HepG2 (cell line): ENCODE results near the gene APBA1. TPM values are rescaled to one million over a fixed set of nuclear protein-coding genes. Genes with fewer than 3 reads are reported as not detected.

Source experiments
- ATAC-seq: fragments of 200-7000 bp; cut with Tn5 transposase; 3 replicates; pipeline ENCODE4 v1.9.1; 2020; ENCODE audit warnings: mild to moderate bottlenecking, moderate library complexity
- BruUV-seq: library from RNA; stranded (reverse); fragments of 400-500 nt; replicated peaks from 2 replicates; lab custom pipeline; 2021; lab: Mats Ljungman, UMichigan
- CTCF ChIA-PET: fragments of 300-600 bp; formaldehyde crosslinking; extraction: SDS; loops from one replicate; lab custom pipeline; 2021; ENCODE audit warnings: low total read pairs, inconsistent platforms, low intra/inter-chr PET ratio; lab: Yijun Ruan, JAX
- POLR2A ChIA-PET: fragments of 350-600 bp; sonication (Branson Sonifier 250); formaldehyde crosslinking; loops from one replicate; lab custom pipeline; 2020; ENCODE audit warnings: antibody characterized with exemption, inconsistent platforms; lab: Yijun Ruan, JAX
- DNase-seq: peaks from one replicate; pipeline ENCODE4 v3.0.0-alpha.2; 2015; ENCODE audit warnings: low spot score
- FAIRE-seq: peaks from 3 replicates; lab custom pipeline; 2011; peaks lifted over from hg19 to GRCh38; lab: Jason Lieb, UNC
- H2AFZ ChIP-seq: one replicate; pipeline ENCODE4 v1.6.1; 2011; ENCODE audit warnings: low read length, inconsistent platforms
- H3K27ac ChIP-seq: fragments of 300-600 bp; 3 replicates; pipeline ENCODE4 v1.8.0; 2011; ENCODE audit warnings: mixed run types, mild to moderate bottlenecking, mixed read lengths, low read length, inconsistent platforms; ENCODE audit not compliant: insufficient read depth; ENCODE audit errors: extremely low read length
- H3K27me3 ChIP-seq, 2 experiments: fragments of 200-600 bp in 1 of 2; 2 replicates in 1 of 2; 3 replicates in 1 of 2; pipeline versions ENCODE4 v1.6.0 to v1.8.0; 2011; ENCODE audit warnings: low read length in 2 of 2, mild to moderate bottlenecking in 2 of 2, moderate library complexity in 2 of 2, inconsistent platforms in 1 of 2; ENCODE audit not compliant: insufficient read depth in 2 of 2, control insufficient read depth in 1 of 2
- H3K36me3 ChIP-seq, 2 experiments: fragments of 200-600 bp in 1 of 2; replicated peaks in 1 of 2; 2 replicates in 1 of 2; 3 replicates in 1 of 2; pipeline versions ENCODE4 v1.5.1 to v1.8.0; 2011; ENCODE audit warnings: low read length in 2 of 2, inconsistent platforms in 1 of 2; ENCODE audit not compliant: insufficient read depth in 2 of 2, control insufficient read depth in 1 of 2
- H3K4me1 ChIP-seq: 2 replicates; pipeline ENCODE4 v1.5.1; 2012; ENCODE audit warnings: low read length, inconsistent platforms; ENCODE audit not compliant: insufficient read depth
- H3K4me2 ChIP-seq: 2 replicates; pipeline ENCODE4 v1.6.0; 2011; ENCODE audit warnings: low read depth, low read length, inconsistent platforms
- H3K4me3 ChIP-seq, 3 experiments: fragments of 200-600 bp in 1 of 3; sonication (generic), shearing (Covaris generic) in 1 of 3; replicated peaks in 1 of 3; 2 replicates each; pipeline ENCODE4 v1.5.1; 2011 to 2016; ENCODE audit warnings: low read length in 3 of 3, inconsistent platforms in 2 of 3, low read depth in 2 of 3, mild to moderate bottlenecking in 2 of 3, control low read depth in 1 of 3, mixed read lengths in 1 of 3; ENCODE audit not compliant: insufficient read depth in 1 of 3
- H3K79me2 ChIP-seq: one replicate; pipeline ENCODE4 v1.6.1; 2011; ENCODE audit warnings: low read length, inconsistent platforms; ENCODE audit not compliant: insufficient read depth
- H3K9ac ChIP-seq: 2 replicates; pipeline ENCODE4 v1.6.0; 2011; ENCODE audit warnings: mild to moderate bottlenecking, low read depth, low read length, inconsistent platforms; ENCODE audit not compliant: insufficient read depth
- H3K9me3 ChIP-seq: 2 replicates; pipeline ENCODE4 v1.5.1; 2012; ENCODE audit warnings: mild to moderate bottlenecking, low read length
- H4K20me1 ChIP-seq: 2 replicates; pipeline ENCODE4 v1.6.0; 2011; ENCODE audit warnings: inconsistent platforms, mild to moderate bottlenecking, low read length, moderate library complexity; ENCODE audit not compliant: insufficient read depth
- DR1 ChIP-seq: sonication (generic); formaldehyde crosslinking; IDR thresholded peaks from 2 replicates; pipeline ENCODE4 v1.8.0; 2021; ENCODE audit warnings: mild to moderate bottlenecking, missing genetic modification reagents, inconsistent platforms
- HES4 ChIP-seq: sonication (generic); formaldehyde crosslinking; IDR thresholded peaks from 2 replicates; pipeline ENCODE4 v1.9.0; 2021; ENCODE audit warnings: mild to moderate bottlenecking, missing genetic modification reagents, borderline replicate concordance
- HINFP ChIP-seq: sonication (generic); formaldehyde crosslinking; IDR thresholded peaks from 2 replicates; pipeline ENCODE4 v1.4.0; 2020; ENCODE audit warnings: low read depth, mild to moderate bottlenecking, missing genetic modification reagents
- HMGXB3 ChIP-seq: sonication (generic); formaldehyde crosslinking; IDR thresholded peaks from 2 replicates; pipeline ENCODE4 v1.4.0; 2020; ENCODE audit warnings: missing genetic modification reagents, borderline replicate concordance
- MTERF4 ChIP-seq: sonication (generic); formaldehyde crosslinking; IDR thresholded peaks from 2 replicates; pipeline ENCODE4 v1.8.0; 2023; ENCODE audit warnings: mild to moderate bottlenecking, missing genetic modification reagents
- MYNN ChIP-seq: sonication (generic); formaldehyde crosslinking; IDR thresholded peaks from 2 replicates; pipeline ENCODE4 v1.4.0; 2020; ENCODE audit warnings: mild to moderate bottlenecking, low read depth, missing genetic modification reagents
- TBP ChIP-seq: sonication (generic); formaldehyde crosslinking; IDR thresholded peaks from 2 replicates; pipeline ENCODE4 v1.5.0; 2020; ENCODE audit warnings: missing genetic modification reagents
- YEATS4 ChIP-seq: sonication (generic); formaldehyde crosslinking; IDR thresholded peaks from 2 replicates; pipeline ENCODE4 v1.4.0; 2020; ENCODE audit warnings: missing genetic modification reagents, borderline replicate concordance
- ZNF576 ChIP-seq: sonication (generic); formaldehyde crosslinking; IDR thresholded peaks from 2 replicates; pipeline ENCODE4 v1.4.0; 2020; ENCODE audit warnings: mild to moderate bottlenecking, missing genetic modification reagents
- WGBS: methylation state at CpG from one replicate; pipeline ENCODE4 v1.1.6; 2017; ENCODE audit warnings: low lambda C conversion rate; 5-methylcytosine and 5-hydroxymethylcytosine counted together
- in situ Hi-C: cut with HindIII; loops from 2 replicates; pipeline ENCODE4 v1.10.0; 2017; ENCODE audit warnings: low pct_unique_long_range_greater_than_20kb; ENCODE audit not compliant: extremely low pct_ligation_motif_present
- intact Hi-C: fragments of 100-400 bp; cut with micrococcal nuclease; formaldehyde crosslinking; loops from one replicate; pipeline ENCODE4 v1.10.0; 2022; ENCODE audit not compliant: unreplicated experiment
- polyA plus RNA-seq, 8 experiments: library from polyadenylated mRNA; depleted of rRNA in 3 of 8; stranded (reverse) in 7 of 8; unstranded in 1 of 8; fragments of >200 nt; fragmentation: Illumina TruSeq in 4 of 8; extraction: Trizol in 4 of 8; gene quantifications; 2 replicates each; pipeline versions ENCODE4 v1.2.1 to v1.2.3, GENCODE V29; 2011 to 2016; ENCODE audit warnings: low read depth in 4 of 8, missing spikeins in 1 of 8, mixed read lengths in 1 of 8; ENCODE audit not compliant: insufficient read depth in 1 of 8
- total RNA-seq, 5 experiments: library from RNA; depleted of rRNA; stranded (reverse); fragments of >200 nt; fragmentation: Illumina TruSeq; extraction: Trizol; gene quantifications; 2 replicates each; pipeline ENCODE4 v1.2.3, GENCODE V29; 2016; ENCODE audit warnings: low read depth in 1 of 5

APBA1 gene
- total and polyA plus RNA-seq, 2 of the 13 experiments (the other 11 are each of a cell fraction or from before 2014, with no cell fraction given) = 0.15 TPM; not detected in 1

GRCh38 chr9:69637193-69637816, 34.9 kb downstream of the APBA1 start (continued):
- TF ChIP-seq HES4 (CRISPR knock-in tag) = no peak
- no peak for TF ChIP-seq DR1 (CRISPR knock-in tag)
- no peak for TF ChIP-seq MYNN (CRISPR knock-in tag)
- TF ChIP-seq, all 625 proteins: peak for 0

- TF ChIP-seq MTERF4 (CRISPR knock-in tag) = no peak
- TF ChIP-seq TBP = no peak
- FAIRE-seq (no peak), DNase-seq (no peak), ATAC-seq (no peak)
- Histone ChIP-seq H2AFZ (no peak overlapping the region), H3K9ac (no peak overlapping the region), H3K36me3 (no peaks in the 10 kb centered on the region), H3K27me3 (no peaks in the 10 kb centered on the region), H4K20me1 (no peaks in the 10 kb centered on the region), H3K4me1 (no peaks in the 10 kb centered on the region), H3K9me3 (no peaks in the 10 kb centered on the region), H3K4me2 (no peak overlapping the region), H3K4me3 (no peak overlapping the region), H3K79me2 (no peaks in the 10 kb centered on the region), H3K27ac (no peak overlapping the region)
- WGBS = 0% methylated on average over 1 of the region's 1 CpG
- intact Hi-C loops (no loop called here), in situ Hi-C loops (no loop called here)
- ChIA-PET POLR2A (no interaction called here), CTCF (no interaction called here)
- no TSS peak for BruUV-seq
Measured at GRCh38 chr9:69633716-69634115, 38.5 kb downstream of the APBA1 start.

- H3K9me3 ChIP-seq = no peaks in the 10 kb centered on the region
- ATAC-seq = no peak
- no peaks in the 10 kb centered on the region for H3K36me3 ChIP-seq
- in situ Hi-C loops (no loop called here), intact Hi-C loops (no loop called here)
- H3K27ac ChIP-seq = no peak overlapping the region
- no peak overlapping the region for H3K4me3 ChIP-seq
- WGBS = 0% methylated on average over 3 of the region's 3 CpGs
- H3K9ac ChIP-seq = no peak overlapping the region
- H3K4me1 ChIP-seq = no peaks in the 10 kb centered on the region
- DNase-seq = no peak
- POLR2A ChIA-PET = no interaction called here
- no peaks in the 10 kb centered on the region for H3K27me3 ChIP-seq
- no TSS peak for BruUV-seq
- H2AFZ ChIP-seq = no peak overlapping the region
- CTCF ChIA-PET = no interaction called here
- no peaks in the 10 kb centered on the region for H4K20me1 ChIP-seq
- FAIRE-seq = no peak
- no peaks in the 10 kb centered on the region for H3K79me2 ChIP-seq
- no peak overlapping the region for H3K4me2 ChIP-seq
- no peak for TF ChIP-seq YEATS4 (CRISPR knock-in tag)
- TF ChIP-seq ZNF576 (CRISPR knock-in tag) = no peak
- no peak for TF ChIP-seq HMGXB3
- no peak for TF ChIP-seq HINFP (CRISPR knock-in tag)
Measured at GRCh38 chr9:69632768-69633167, 39.4 kb downstream of the APBA1 start.
